GM06990 (cell line): Measurements from ENCODE around the gene PHACTR3.

Experiments
- DNase-seq: peaks from one replicate; pipeline ENCODE4 v3.0.0-alpha.2; 2011; ENCODE audit not compliant: insufficient read length; ENCODE audit errors: extremely low read depth
- H3K27me3 ChIP-seq: replicated peaks from 2 replicates; pipeline ENCODE4 v1.6.0; 2011; ENCODE audit warnings: low read length; ENCODE audit not compliant: control insufficient read depth, insufficient read depth
- H3K36me3 ChIP-seq: 2 replicates; pipeline ENCODE4 v1.5.1; 2011; ENCODE audit warnings: low read length; ENCODE audit not compliant: control insufficient read depth, insufficient read depth
- H3K4me3 ChIP-seq: replicated peaks from 2 replicates; pipeline ENCODE4 v1.5.1; 2011; ENCODE audit warnings: low read depth, mild to moderate bottlenecking, control low read depth, low read length
- TF ChIP-seq, protein P1 (sequence below): IDR thresholded peaks from 2 replicates; pipeline ENCODE4 v1.5.1; 2011; ENCODE audit warnings: low read length, control low read depth, mild to moderate bottlenecking, inconsistent platforms; ENCODE audit not compliant: insufficient read depth, poor library complexity, severe bottlenecking

Gene PHACTR3

DNA sequence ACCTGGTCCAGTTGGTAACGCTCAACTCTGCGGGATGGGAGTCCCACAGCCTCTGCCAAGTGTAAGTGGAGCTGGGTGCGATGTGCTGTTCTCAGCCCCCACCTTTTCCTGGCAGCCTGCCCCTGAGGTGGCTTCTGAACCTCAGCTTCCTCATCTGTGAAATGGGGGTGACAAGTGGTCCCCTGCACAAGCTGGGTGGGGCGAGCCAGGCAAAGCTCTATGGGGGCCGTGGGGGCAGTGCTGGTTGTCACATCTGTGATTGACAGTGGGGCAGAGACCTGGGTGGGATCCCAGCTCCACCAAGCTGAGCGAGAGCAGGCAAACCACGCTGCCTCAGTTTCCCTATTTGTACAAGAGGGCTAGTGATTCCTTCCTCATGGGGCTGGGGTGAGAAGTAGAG lies 166.5 kb downstream of the PHACTR3 start:
- DNase-seq = no peak
- TF ChIP-seq, protein P1, sequence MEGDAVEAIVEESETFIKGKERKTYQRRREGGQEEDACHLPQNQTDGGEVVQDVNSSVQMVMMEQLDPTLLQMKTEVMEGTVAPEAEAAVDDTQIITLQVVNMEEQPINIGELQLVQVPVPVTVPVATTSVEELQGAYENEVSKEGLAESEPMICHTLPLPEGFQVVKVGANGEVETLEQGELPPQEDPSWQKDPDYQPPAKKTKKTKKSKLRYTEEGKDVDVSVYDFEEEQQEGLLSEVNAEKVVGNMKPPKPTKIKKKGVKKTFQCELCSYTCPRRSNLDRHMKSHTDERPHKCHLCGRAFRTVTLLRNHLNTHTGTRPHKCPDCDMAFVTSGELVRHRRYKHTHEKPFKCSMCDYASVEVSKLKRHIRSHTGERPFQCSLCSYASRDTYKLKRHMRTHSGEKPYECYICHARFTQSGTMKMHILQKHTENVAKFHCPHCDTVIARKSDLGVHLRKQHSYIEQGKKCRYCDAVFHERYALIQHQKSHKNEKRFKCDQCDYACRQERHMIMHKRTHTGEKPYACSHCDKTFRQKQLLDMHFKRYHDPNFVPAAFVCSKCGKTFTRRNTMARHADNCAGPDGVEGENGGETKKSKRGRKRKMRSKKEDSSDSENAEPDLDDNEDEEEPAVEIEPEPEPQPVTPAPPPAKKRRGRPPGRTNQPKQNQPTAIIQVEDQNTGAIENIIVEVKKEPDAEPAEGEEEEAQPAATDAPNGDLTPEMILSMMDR = no peak
- Histone ChIP-seq H3K4me3 (no peak overlapping the region), H3K27me3 (no peaks in the 10 kb centered on the region), H3K36me3 (no peaks in the 10 kb centered on the region)

DNA sequence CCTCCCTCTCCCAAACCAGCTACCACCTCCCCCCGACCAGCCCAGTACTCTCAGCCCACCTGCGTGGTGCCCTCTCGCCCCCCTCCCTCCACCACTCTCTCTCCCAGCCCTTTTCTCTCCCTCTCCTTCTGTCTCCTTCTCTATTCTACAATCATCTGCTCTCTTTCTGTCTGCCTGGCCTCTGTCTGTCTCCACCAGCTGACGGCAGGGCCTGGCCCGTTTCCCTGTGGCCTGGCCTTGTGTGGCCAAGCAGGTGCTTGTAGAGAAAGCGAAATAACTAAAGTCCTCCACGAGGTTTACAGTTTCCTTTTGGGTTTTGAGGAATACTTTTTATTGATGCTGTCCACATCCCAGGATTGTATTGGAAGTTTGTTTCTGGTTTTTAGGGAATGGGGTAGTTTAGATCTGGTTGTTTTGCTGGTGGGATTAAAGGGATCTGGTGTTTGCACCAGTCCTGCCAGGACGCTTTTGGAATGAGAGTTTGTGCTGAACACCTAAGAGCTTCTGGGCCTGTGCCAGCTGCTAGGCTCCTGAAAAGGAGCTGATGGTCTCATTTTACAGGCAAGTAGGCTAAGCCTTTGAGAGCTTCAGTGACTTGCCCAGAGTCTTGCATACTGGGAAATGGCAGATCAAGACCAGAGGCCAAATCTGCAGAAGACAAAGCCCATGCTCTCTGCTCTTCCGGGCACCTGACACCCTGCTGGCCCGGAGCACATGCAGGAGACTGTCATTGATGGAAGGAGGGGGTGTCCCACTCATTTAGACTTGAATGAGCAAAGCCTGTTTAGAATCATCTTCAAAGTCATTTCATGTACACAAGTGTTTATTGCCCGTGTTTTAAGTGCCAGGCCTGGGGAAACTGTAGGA lies 167.4 kb downstream of the PHACTR3 start:
- Histone ChIP-seq H3K4me3 (no peak overlapping the region), H3K27me3 (no peaks in the 10 kb centered on the region), H3K36me3 (no peaks in the 10 kb centered on the region)
- TF ChIP-seq, protein P1 = no peak
- DNase-seq = no peak

DNA sequence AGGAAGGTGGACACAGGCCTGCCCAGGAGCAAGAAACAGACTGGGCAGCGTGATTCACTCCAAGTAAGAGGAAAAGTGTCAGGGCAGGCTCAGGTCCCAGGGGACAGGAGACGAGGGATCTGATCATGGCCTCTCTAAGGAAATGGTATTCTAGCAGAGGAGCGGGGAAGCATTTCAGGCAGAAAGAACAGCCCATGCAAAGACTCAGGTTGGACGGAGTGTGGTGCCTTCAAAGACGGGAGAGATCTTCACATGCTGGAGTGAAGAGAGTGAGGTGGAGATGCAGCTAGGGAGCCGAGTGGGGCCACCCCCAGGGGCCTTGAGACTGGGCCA lies 168.0 kb downstream of the PHACTR3 start:
- TF ChIP-seq, protein P1 = no peak
- Histone ChIP-seq H3K36me3 (no peaks in the 10 kb centered on the region), H3K27me3 (no peaks in the 10 kb centered on the region), H3K4me3 (no peak overlapping the region)
- DNase-seq = no peak

DNA sequence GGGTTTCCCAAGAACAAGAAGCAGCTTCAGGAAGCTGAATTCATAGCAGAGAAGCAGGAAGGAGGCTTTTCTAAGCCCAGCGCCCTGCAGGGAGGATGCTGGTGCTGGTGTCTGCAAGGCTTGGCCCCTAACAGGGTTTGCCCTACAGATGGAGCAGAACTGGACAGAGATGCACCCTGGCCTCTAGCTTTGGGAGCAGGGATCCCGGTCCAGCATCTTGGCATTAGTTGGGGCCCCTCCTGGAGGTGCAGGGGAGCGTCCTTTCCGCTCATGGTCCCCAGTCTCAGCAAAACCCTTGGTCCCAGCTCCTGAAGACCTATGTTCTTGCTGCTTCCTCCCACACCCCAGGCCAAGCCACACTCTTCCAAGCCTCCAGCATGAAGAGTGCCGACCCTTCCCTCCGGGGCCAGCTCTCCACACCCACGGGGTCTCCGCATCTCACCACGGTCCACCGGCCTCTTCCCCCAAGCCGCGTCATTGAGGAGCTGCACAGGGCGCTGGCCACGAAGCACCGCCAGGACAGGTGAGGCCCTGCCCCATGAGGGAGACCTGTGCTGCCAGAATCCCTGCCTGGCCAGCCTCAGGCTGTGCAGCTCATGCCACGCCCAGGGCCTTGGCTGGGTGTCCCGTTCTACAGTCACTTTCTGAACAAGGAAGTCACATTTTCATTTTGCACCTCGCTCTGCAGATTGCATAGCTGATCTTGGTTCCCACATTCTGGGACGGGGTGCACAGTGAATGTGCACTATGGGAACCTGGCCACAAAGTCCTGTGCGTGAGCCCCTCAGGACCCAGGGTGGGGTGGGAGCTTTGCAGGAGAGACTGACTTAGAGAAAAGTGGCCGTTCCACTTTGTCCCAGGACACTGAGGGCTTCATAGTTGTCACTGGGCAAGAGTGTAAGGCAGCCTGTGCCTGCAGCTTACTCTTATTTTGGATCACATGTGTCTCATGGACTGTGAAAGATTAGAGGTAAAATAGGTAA lies 168.9 kb downstream of the PHACTR3 start:
- H3K27me3 ChIP-seq = no peaks in the 10 kb centered on the region
- TF ChIP-seq, protein P1 = no peak
- no peak for DNase-seq

DNA sequence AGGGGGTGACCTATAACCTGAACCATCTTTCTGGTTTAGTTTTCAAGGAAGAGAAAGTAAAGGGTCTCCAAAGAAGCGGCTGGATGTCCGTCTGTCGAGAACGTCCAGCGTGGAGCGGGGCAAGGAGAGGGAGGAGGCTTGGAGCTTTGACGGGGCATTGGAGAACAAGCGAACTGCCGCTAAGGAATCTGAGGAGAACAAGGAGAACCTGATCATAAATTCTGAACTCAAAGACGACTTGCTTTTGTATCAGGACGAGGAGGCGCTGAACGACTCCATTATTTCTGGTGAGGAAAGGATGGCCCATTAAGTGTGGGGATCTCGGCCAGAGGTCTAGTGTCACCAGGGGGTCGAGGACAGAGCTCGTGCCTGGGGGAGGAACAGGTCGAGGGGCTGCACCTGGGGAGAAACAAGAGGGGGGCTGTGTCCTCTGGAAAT lies 169.9 kb downstream of the PHACTR3 start:
- no peaks in the 10 kb centered on the region for H3K27me3 ChIP-seq
- H3K4me3 ChIP-seq = no peak overlapping the region
- TF ChIP-seq, protein P1 = no peak
- H3K36me3 ChIP-seq = no peaks in the 10 kb centered on the region
- DNase-seq = no peak

More for the DNA sequence above, 168.9 kb downstream of the PHACTR3 start:
- no peak overlapping the region for H3K4me3 ChIP-seq
- no peaks in the 10 kb centered on the region for H3K36me3 ChIP-seq
